NCI-H748 (cell line): ENCODE data around the gene WDFY4.

Source experiments
- DNase-seq: peaks from one replicate; lab custom pipeline; 2025; ENCODE audit not compliant: unreplicated experiment; lab: John Stamatoyannopoulos, UW

WDFY4 gene

GRCh38 chr10:48968036-48968435, 283.4 kb downstream of the WDFY4 start:
- DNase-seq, result no peak

GRCh38 chr10:48970046-48970445, 285.4 kb downstream of the WDFY4 start:
- DNase-seq, result no peak

- no peak for DNase-seq
These were observed 286.0 kb downstream of the WDFY4 start for GRCh38 chr10:48970654-48971053.

- no peak for DNase-seq
These were observed 288.4 kb downstream of the WDFY4 start for GRCh38 chr10:48973065-48973464.

- DNase-seq, result no peak
These were observed 290.0 kb downstream of the WDFY4 start for GRCh38 chr10:48974510-48975156.

GRCh38 chr10:48976196-48976595, 291.5 kb downstream of the WDFY4 start:
- DNase-seq, result peak; percentile 25

GRCh38 chr10:48978318-48978717, 293.6 kb downstream of the WDFY4 start:
- DNase-seq, result no peak

GRCh38 chr10:48981310-48981907, 296.7 kb downstream of the WDFY4 start:
- peak; percentile 63 for DNase-seq

- no peak for DNase-seq
These were observed 297.9 kb downstream of the WDFY4 start for GRCh38 chr10:48982584-48982983.

GRCh38 chr10:48983648-48984351, 299.1 kb downstream of the WDFY4 start:
- no peak for DNase-seq

- no peak for DNase-seq
These were observed 301.0 kb downstream of the WDFY4 start for GRCh38 chr10:48985621-48986158.

- DNase-seq, result no peak
These were observed 305.6 kb downstream of the WDFY4 start for GRCh38 chr10:48990226-48990625.

- no peak for DNase-seq
These were observed 309.0 kb downstream of the WDFY4 start for GRCh38 chr10:48993627-48994026.

- no peak for DNase-seq
These were observed 311.7 kb downstream of the WDFY4 start for GRCh38 chr10:48996329-48996728.

- DNase-seq, result no peak
These were observed 314.7 kb downstream of the WDFY4 start for GRCh38 chr10:48999346-48999745.

GRCh38 chr10:49000437-49001398, 316.0 kb downstream of the WDFY4 start:
- DNase-seq, result no peak

GRCh38 chr10:49001402-49001801, 316.7 kb downstream of the WDFY4 start:
- DNase-seq, result peak; percentile 13

- peak; percentile 28 for DNase-seq
These were observed 317.4 kb downstream of the WDFY4 start for GRCh38 chr10:49001870-49002672.

GRCh38 chr10:49005270-49005669, 320.6 kb downstream of the WDFY4 start:
- DNase-seq, result no peak

- DNase-seq, result no peak
These were observed 322.5 kb downstream of the WDFY4 start for GRCh38 chr10:49007129-49007528.
